Stimulated activated CD4-positive, alpha-beta T cell treated with anti-CD3 and anti-CD28 coated beads, Interleukin-2, amount 100 ng/mL, for 4 hours (primary cell): Measurements from ENCODE around the gene EPHA1.
"Not testable (repeated sequence)": the region's sequence is repeated elsewhere in the genome, so short reads cannot be mapped to it uniquely, and the experiment has no call there.

Experiments
- DNase-seq: peaks from one replicate; pipeline ENCODE4 v3.0.0-alpha.2; 2020; ENCODE audit warnings: low read depth

The EPHA1 gene

DNA sequence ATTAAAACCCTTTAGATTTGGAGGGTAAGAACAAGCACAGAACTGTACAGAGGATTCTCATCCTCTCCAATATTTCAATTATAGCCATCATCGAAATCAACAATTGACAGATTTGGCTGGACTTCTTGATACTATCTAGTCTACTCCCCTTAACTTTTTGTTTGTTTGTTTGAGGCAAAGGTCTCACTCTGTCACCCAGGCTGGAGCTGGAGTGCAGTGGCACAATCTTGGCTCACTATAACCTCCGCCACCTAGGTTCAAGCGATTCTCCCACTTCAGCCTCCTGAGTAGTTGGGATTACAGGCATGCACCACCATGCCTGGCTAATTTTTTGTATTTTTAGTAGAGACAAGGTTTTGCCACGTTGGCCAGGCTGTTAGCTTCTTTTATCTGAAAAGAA, 6.4 kb downstream of the EPHA1 start:
- DNase-seq = not testable (repeated sequence)

DNA sequence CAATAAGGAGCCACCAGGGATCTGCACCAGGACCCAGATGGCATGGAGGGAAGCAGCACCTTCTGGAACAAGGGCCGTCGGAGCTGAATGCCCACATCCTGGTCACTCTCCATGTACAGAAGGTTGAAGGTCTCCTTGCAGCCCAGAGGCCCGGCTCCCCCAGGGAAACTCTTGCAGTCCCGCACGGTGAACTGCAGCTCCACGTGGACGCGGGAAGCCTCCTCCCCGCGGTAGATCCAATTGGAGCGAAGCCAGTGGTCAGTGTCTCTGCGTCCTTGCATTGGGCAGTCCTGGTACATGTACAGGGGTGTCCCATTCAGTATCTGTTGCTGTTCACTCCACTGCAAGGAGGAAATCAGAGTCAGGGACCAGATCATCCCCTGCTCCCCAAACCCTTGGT, 7.4 kb downstream of the EPHA1 start:
- DNase-seq = no peak

GRCh38 chr7:143399642-143400041, 9.0 kb downstream of the EPHA1 start:
- DNase-seq = no peak

GRCh38 chr7:143399151-143399550, 9.5 kb downstream of the EPHA1 start:
- no peak for DNase-seq

GRCh38 chr7:143398616-143399015, 10.0 kb downstream of the EPHA1 start:
- no peak for DNase-seq

GRCh38 chr7:143397710-143398530, 10.7 kb downstream of the EPHA1 start:
- DNase-seq = no peak

- no peak for DNase-seq
Observed at GRCh38 chr7:143396625-143397556, 11.8 kb downstream of the EPHA1 start.

DNA sequence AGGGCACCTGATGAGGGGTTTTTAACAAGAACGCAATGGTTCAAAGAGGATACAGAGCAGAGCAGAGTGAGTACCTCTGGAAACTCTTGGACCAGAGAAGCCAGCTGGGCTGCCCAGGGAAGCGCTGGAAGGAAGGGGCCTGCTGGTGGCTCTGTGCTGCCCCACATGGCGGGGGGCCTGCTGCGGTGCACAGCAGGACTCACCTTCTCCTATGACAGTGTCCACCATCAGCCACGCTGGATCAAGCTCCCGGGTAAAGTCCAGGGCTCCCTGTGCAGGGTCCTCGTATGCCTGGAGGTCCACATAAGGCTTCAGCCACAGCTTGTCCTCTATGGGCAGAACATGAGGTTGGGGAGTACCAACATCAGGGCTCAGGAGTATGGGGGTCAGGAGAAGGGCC, 12.5 kb downstream of the EPHA1 start:
- no peak for DNase-seq

DNA sequence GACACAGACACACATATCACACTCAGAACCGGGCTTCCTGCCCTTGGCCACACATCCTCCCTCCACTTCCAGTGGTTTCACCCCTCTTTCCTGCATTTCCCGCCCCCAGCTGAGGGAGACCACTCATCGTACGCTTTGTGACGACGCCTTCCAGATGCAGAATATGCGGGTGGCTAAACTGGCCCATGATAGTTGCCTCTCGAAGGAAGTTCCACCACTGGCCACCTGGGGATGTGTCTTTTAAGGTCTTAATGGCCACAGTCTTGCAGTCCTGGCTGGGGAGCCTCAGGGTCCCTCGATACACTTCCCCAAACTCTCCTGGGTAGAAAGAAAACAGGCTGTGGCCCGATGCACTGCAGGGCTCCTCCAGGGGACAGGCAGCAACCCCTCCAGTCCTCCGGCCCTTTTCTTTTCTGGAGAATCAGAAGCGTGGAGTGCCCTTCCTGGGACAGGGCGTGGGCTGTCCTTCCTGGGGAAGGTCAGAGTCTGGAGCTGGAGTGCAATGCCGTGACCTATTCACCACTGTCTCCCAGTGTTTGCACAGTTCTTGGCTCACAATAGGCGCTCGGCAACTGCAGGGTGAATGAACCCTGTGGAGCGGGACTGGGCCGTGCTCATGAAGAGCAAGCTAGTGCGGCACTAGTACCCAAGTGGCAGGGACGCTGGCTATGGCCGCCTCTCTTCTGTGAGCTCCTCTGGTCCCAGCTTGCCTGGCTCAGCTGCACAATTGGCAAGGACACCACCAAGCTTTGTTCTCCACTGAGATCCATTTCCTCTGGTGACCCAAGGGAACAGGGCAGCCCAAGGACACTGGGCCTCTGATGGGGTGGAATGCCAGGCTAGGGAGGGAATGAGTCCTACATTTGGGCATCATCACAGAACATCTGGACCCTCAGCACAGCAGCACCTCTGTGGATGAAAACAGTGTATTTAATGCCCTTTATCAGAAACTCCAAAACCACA, 13.2 kb downstream of the EPHA1 start:
- DNase-seq = no peak

DNA sequence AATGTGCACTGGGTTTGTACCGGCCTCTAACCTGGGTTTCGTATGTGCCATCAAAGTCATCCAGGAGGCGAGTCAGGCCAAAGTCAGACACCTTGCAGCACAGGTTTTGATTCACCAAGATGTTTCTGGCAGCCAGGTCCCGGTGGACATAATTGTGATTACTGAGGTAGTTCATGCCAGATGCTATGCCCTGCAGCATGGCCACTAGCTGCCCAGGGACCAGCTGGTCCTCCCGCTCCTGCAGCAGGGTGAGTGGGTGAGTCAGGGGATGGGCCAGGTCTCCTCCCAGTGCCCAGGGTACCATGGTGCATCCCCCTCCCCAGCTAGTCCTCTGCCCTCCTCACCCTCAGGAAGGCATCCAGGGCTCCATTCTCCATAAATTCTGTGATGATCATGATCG, 13.9 kb downstream of the EPHA1 start:
- no peak for DNase-seq

GRCh38 chr7:143394068-143394467, 14.6 kb downstream of the EPHA1 start:
- no peak for DNase-seq

DNA sequence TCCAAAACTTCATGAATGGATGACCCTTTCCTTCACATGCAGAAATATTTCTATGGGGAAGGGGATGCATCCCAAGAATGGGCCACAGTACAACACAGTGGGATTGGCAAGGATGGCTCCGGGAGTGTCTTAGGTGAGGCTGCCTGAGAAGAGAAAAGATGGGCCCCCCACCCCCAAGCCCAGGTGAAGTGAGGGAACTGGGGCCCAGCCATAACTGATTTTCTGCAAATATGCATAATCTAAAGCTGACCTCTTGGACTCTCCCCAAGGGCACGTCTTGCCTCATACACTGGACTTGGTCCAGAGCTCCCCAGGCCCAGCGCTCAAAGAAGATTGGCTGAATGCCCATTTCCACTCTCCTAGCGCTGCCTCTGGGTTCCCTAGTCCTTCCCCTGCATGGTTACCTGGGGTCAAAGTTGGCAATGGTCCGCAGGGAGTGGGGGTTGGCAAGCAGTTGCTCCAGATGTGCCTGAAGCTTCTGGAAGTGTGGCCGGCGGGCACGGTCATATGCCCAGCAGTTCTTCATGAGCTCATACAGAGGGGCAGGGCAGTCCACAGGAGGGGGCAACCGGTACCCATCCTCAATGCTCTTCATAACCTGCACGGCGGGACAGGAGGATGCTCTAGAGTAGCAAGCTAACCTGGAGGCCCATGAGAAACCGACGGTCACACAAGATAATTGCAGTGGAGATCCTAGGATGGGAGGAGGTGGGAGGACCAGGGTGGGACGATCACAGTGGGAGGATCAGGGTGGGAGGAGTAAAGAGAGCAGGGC, 15.2 kb downstream of the EPHA1 start:
- no peak for DNase-seq

DNA sequence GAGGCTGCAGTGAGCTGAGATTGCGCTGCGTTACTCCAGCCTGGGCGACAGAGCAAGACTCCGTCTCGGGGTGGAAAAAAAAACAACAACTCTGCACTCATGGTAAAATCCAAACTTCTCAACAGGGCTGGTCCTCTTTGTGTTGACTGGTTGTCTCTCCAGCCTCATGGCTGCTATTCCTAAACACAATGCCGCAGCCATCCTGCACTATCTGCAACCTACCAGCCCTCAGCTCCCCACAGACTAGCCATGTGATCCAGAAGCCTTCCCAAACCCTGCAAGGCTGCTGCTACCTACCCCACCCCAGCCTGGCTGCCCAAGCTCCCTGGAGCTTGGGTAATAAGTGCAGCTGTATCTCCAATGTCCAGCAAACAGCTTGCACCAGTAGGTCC, 15.8 kb downstream of the EPHA1 start:
- DNase-seq = no peak

DNA sequence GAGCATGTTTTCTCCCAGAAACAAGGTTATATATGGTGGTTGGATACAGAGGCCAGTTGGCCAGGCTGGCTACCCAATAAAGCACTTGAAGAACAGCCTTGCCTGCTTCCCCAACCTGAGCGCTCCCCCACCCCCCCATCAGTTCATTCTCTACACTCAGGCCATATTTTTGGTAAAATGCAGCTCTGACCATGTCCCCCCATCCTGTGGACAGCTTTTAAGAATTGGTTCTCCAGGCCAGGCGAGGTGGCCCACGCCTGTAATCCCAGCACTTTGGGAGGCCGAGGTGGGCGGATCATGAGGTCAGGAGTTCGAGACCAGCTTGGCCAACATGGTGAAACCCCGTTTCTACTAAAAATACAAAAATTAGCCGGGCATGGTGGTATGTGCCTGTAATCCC, 16.2 kb downstream of the EPHA1 start:
- not testable (repeated sequence) for DNase-seq

GRCh38 chr7:143391462-143392404, 16.9 kb downstream of the EPHA1 start:
- DNase-seq = no peak

GRCh38 chr7:143390773-143391317, 17.8 kb downstream of the EPHA1 start:
- no peak for DNase-seq

GRCh38 chr7:143390104-143390772, 18.4 kb downstream of the EPHA1 start:
- DNase-seq = no peak

GRCh38 chr7:143389316-143390103, 19.1 kb downstream of the EPHA1 start:
- no peak for DNase-seq
